ENCODE results near the gene ABHD11. TPM values are rescaled to one million over a fixed set of nuclear protein-coding genes. Genes with fewer than 3 reads are reported as not detected.
A peak's percentile ranks its signal among the peaks of the same experiment; 100 is the strongest.

Gene ABHD11
- total RNA-seq, 1 donor from 2014 or later, result 18.9 TPM

- H3K36me3 Mint-ChIP-seq (ENCODE audit: low read depth), result no peaks in the 10 kb centered on the region
- H3K27ac Mint-ChIP-seq, result no peak overlapping the region
- H3K4me1 Mint-ChIP-seq (ENCODE audit: low read depth), result no peaks in the 10 kb centered on the region
- no peaks in the 10 kb centered on the region for H3K9me3 Mint-ChIP-seq
- H3K4me3 Mint-ChIP-seq, result no peak overlapping the region
- peaks cover 18% of the 10 kb centered on the region for H3K27me3 Mint-ChIP-seq (ENCODE audit: insufficient read depth)
- intact Hi-C loops (cut with micrococcal nuclease), result no loop called here
- DNase-seq (ENCODE audit: low spot score), result no peak
Observed at GRCh38 chr7:73768641-73769480, 30.3 kb upstream of the ABHD11 start.

DNA sequence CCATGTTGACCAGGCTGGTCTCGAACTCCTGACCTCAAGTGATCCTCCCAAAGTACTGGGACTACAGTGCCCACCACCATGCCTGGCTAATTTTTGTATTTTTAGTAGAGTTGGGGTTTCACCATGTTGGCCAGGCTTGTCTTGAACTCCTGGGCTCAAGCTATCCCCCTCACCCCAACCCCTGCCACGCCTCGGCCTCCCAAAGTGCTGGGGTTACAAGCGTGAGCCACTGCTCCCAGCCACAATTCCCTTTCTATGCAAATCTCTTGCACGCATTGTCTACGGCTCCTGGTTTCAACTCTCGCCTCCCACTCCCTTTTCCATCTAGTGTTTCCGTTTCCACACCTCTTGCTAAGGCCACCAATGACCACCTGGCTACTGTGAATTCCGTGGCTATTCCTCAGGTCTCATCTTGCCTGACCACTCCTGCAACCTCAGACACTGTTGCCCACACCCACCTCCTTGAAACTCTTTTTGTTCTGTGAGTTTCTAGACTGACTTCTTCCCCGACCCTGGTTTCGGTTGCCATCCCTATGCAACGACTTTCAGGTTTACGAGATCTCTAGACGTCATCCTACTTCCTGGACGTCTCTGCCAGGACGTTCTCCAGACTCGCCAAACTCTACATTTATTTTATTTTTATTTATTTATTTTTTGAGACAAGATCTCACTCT, 28.1 kb upstream of the ABHD11 start:
- intact Hi-C loops (cut with micrococcal nuclease), result no loop called here
- no peak overlapping the region for H3K27ac Mint-ChIP-seq

DNA sequence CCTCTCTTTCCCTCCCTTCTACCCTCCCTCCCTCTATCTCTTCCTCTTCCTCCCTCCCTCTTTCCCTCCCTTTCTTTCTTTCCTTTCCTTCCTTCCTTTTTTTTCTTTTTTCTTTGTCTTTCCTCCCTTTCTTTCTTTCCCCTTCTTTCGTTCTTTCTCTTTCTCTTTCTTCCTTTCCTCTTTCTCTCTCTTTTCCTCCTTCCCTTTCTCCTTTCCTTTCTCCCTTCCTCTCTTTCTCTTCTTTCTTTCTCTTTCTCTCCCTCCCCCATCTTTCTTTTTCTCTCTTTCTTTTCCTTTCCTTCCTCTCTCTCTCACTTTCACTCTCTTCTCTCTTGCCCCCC, 24.0 kb upstream of the ABHD11 start:
- DNase-seq (ENCODE audit: low spot score), result no peak
- Mint-ChIP-seq H3K9me3 (no peaks in the 10 kb centered on the region), H3K4me3 (no peak overlapping the region), H3K36me3 (ENCODE audit: low read depth) (no peaks in the 10 kb centered on the region), H3K27me3 (ENCODE audit: insufficient read depth) (peaks cover 2% of the 10 kb centered on the region), H3K4me1 (ENCODE audit: low read depth) (no peaks in the 10 kb centered on the region), H3K27ac (no peak overlapping the region)
- intact Hi-C loops (cut with micrococcal nuclease), result no loop called here

More for the DNA sequence above, 28.1 kb upstream of the ABHD11 start:
- no peak overlapping the region for H3K4me3 Mint-ChIP-seq
- no peaks in the 10 kb centered on the region for H3K36me3 Mint-ChIP-seq (ENCODE audit: low read depth)
- DNase-seq (ENCODE audit: low spot score), result no peak
- H3K9me3 Mint-ChIP-seq, result no peaks in the 10 kb centered on the region
- no peaks in the 10 kb centered on the region for H3K4me1 Mint-ChIP-seq (ENCODE audit: low read depth)
- peaks cover 19% of the 10 kb centered on the region for H3K27me3 Mint-ChIP-seq (ENCODE audit: insufficient read depth)

GRCh38 chr7:73761854-73762658, 23.5 kb upstream of the ABHD11 start:
- intact Hi-C loops (cut with micrococcal nuclease), result no loop called here
- peaks cover 2% of the 10 kb centered on the region for H3K27me3 Mint-ChIP-seq (ENCODE audit: insufficient read depth)
- H3K4me1 Mint-ChIP-seq (ENCODE audit: low read depth), result no peaks in the 10 kb centered on the region
- H3K4me3 Mint-ChIP-seq, result no peak overlapping the region
- no peak for DNase-seq (ENCODE audit: low spot score)
- no peaks in the 10 kb centered on the region for H3K9me3 Mint-ChIP-seq
- no peaks in the 10 kb centered on the region for H3K36me3 Mint-ChIP-seq (ENCODE audit: low read depth)
- no peak overlapping the region for H3K27ac Mint-ChIP-seq

DNA sequence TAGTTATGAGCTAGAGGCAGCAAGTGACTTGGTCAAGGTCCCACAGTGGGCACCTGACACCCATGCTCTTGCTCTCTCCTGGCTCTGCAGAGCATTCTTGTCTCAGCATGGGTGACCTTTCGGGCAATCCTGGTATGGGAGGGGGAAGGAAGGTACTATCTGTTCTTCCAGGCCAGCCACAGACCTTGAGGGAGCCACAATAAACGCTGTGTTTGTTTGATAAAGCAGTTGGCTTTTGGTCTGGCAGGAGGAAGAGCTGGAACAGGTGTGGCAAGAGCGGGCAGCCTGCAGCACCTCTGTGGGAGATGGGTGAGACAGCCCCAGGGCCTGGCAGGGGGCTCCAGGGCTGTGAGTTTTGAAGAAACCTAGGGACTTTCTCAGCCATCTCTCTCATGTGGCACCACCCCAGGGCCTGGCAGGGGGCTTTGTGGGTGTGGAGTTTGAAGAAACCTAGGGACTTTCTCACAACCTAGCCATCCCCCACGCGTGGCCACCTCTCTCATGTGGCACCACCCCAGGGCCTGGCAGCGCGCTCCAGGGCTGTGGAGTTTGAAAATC, 20.1 kb upstream of the ABHD11 start:
- DNase-seq (ENCODE audit: low spot score), result no peak
- Mint-ChIP-seq H3K27ac (no peak overlapping the region), H3K27me3 (ENCODE audit: insufficient read depth) (peaks cover 5% of the 10 kb centered on the region), H3K4me3 (no peak overlapping the region), H3K4me1 (ENCODE audit: low read depth) (no peaks in the 10 kb centered on the region), H3K9me3 (no peaks in the 10 kb centered on the region), H3K36me3 (ENCODE audit: low read depth) (no peaks in the 10 kb centered on the region)
- intact Hi-C loops (cut with micrococcal nuclease), result no loop called here

DNA sequence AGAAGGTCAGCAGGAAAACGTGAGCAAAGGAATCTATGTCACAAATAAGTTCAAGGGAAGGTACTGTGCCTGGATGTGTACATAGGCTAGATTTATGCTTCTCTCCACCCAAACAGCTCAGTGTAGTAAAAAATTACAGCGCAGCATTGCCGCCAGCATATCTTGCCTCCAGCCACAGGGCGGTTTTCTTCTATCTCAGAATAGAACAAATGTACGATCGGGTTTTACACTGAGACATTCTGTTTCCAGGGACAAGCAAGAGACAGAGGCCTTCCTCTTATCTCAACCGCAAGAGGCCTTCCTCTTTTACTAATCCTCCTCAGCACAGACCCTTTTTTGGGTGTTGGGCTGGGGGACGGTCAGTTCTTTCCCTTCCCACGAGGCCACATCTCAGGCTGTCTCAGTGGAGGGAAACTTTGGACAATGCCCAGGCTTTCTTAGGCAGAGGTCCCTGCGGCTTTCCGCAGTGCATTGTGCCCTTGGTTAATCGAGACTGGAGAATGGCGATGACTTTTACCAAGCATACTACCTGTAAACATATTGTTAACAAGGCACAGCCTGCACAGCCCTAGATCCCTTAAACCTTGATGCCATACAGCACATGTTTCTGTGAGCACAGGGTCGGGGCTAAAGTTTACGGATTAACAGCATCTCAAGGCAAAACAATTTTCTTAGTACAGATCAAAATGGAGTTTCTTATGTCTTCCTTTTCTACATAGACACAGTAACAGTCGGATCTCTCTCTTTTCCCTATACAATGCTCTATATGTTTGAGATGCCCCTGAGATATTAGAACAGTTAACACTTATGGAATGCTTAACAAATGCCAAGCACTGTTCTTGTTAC, 11.6 kb upstream of the ABHD11 start:
- intact Hi-C loops (cut with micrococcal nuclease), result no loop called here
- Mint-ChIP-seq H3K27ac (no peak overlapping the region), H3K36me3 (ENCODE audit: low read depth) (no peaks in the 10 kb centered on the region), H3K9me3 (no peaks in the 10 kb centered on the region), H3K4me3 (no peak overlapping the region), H3K27me3 (ENCODE audit: insufficient read depth) (peaks cover 16% of the 10 kb centered on the region), H3K4me1 (ENCODE audit: low read depth) (no peaks in the 10 kb centered on the region)
- DNase-seq (ENCODE audit: low spot score), result no peak

DNA sequence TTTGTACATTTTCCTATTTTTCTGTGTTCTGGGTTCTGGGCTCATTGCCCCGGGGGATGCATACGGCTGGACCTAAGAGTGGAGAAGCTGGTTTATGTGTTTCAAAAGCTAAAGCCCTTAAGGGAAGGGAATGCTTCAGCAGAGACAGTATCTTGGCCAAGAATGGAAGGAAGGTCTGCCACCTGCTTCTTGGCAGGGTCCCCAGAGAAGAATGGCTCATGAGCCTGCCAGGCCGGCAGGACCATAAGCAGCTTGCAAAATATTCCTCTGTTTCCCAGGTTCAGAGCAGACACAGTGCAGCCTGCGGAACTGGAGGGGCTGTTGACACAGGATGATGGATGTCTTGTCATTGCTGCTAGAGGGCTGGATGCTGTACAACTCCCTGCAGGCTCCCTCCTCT, 7.8 kb upstream of the ABHD11 start:
- Mint-ChIP-seq H3K27me3 (ENCODE audit: insufficient read depth) (peaks cover 15% of the 10 kb centered on the region), H3K4me3 (no peak overlapping the region), H3K27ac (no peak overlapping the region), H3K9me3 (no peaks in the 10 kb centered on the region), H3K4me1 (ENCODE audit: low read depth) (no peaks in the 10 kb centered on the region), H3K36me3 (ENCODE audit: low read depth) (no peaks in the 10 kb centered on the region)
- DNase-seq (ENCODE audit: low spot score), result no peak
- intact Hi-C loops (cut with micrococcal nuclease), result no loop called here

DNA sequence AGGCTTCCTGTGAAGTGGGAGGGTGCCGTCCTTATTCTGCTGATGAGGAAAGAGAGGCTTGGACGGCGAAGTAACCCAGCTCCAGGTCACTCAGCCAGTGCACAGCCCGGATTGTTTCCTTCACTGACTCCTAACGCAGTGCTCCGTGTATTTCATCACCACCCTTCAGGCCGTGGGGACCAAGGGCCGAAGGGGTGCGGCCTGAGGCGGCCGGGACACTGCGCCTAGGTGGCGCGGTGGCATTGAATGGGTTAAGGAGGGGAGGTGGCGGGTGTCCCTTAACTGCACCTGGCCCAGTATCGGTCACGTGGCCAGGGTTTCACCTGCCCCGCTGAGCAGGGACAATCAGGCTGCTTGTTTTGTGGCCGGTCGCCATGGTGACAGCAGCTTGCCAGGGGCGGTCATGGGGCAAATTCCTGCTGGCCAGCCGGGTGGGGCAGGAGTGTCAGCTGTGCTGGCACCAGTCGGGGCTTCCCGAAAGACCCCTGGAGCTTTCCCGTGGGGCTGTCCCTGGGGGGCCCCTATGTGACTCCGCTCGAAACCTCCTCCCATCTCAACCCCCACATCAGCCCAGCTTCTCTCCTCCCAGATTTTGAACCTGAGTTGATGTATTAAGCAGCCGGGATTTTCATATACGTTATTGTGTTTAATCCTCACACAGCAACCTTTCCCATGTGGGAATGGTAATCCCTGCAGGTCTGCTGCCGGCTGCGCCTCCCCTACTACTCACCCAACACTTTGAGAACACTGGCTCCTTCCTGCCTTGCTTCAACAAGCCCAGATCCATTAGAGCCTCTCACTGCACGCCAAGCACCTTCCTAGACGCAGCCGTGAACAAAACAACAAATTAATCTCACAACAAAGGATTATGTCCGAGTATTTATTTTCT, 4.4 kb upstream of the ABHD11 start:
- DNase-seq (ENCODE audit: low spot score), result no peak
- Mint-ChIP-seq H3K9me3 (no peaks in the 10 kb centered on the region), H3K27me3 (ENCODE audit: insufficient read depth) (peaks cover 3% of the 10 kb centered on the region), H3K4me1 (ENCODE audit: low read depth) (peaks cover 2% of the 10 kb centered on the region), H3K4me3 (no peak overlapping the region), H3K27ac (no peak overlapping the region), H3K36me3 (ENCODE audit: low read depth) (no peaks in the 10 kb centered on the region)
- intact Hi-C loops (cut with micrococcal nuclease), result no loop called here

DNA sequence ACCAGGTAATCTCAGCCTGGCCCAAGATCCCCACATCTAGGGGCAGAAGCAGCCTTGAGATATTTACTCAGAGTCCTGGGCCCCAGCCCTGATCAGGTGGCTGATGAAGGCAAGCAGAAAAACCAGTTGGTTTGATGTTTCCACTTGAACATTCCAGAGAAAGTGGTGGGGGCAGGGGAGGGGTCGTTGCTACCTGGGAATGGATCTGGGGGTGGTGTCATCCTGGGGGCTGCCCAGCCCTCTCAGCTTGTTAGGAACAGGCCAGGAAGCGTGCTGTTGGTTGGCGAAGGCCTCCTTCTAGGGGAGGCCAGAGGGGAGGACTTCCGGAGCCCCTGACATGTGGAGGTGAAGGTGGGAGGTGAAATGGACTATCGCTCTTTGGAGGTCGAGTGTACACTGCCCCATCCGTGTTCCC, 3.7 kb upstream of the ABHD11 start:
- Mint-ChIP-seq H3K27ac (no peak overlapping the region), H3K9me3 (no peaks in the 10 kb centered on the region), H3K27me3 (ENCODE audit: insufficient read depth) (peaks cover 3% of the 10 kb centered on the region), H3K4me1 (ENCODE audit: low read depth) (peaks cover 6% of the 10 kb centered on the region), H3K4me3 (no peak overlapping the region), H3K36me3 (ENCODE audit: low read depth) (no peaks in the 10 kb centered on the region)
- intact Hi-C loops (cut with micrococcal nuclease), result no loop called here
- DNase-seq (ENCODE audit: low spot score), result no peak

DNA sequence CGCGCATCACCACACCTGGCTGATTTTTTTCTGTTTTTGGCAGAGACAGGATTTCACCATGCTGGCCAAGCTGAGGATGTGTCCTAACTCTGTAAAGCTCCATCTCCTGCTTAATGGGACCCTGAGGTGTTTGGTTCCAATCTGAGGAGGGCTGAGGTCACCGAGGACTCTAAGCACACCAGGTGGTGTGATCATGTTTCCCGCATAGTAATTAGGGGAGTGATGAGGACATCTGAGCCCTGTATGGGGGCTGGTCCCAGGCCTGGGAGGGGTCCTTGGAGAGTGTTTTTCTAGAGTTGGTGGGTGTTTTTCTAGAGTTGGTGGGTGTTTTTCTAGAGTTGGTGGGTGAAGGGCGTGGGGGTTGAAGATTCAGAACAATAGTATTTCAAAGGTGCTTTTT, 3.0 kb upstream of the ABHD11 start:
- H3K4me1 Mint-ChIP-seq (ENCODE audit: low read depth), result peaks cover 6% of the 10 kb centered on the region
- H3K4me3 Mint-ChIP-seq, result no peak overlapping the region
- peaks cover 3% of the 10 kb centered on the region for H3K27me3 Mint-ChIP-seq (ENCODE audit: insufficient read depth)
- H3K9me3 Mint-ChIP-seq, result no peaks in the 10 kb centered on the region
- no peak overlapping the region for H3K27ac Mint-ChIP-seq
- DNase-seq (ENCODE audit: low spot score), result no peak
- intact Hi-C loops (cut with micrococcal nuclease), result no loop called here
- H3K36me3 Mint-ChIP-seq (ENCODE audit: low read depth), result no peaks in the 10 kb centered on the region

DNA sequence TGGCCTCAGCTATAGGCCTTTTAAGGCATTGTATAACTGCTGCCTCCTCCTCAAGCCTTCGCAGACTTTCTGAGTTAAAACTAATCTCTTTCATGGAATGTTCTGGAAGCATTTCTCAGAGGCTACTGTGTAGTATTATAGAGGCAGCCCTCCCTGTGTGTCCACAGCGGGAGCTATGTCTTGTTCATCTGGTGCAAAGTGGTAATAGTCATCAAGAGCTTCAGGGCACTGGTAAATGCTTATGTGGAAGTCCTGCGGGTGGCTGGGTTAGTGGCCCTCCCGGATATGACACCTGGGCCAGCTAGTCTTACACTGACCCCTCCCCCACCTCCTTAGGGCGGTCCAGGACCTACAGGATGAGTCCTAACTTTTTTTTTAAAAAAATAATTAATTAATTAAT, 2.2 kb upstream of the ABHD11 start:
- Mint-ChIP-seq H3K36me3 (ENCODE audit: low read depth) (no peaks in the 10 kb centered on the region), H3K4me1 (ENCODE audit: low read depth) (peaks cover 6% of the 10 kb centered on the region), H3K9me3 (no peaks in the 10 kb centered on the region), H3K27ac (no peak overlapping the region), H3K27me3 (ENCODE audit: insufficient read depth) (peaks cover 3% of the 10 kb centered on the region), H3K4me3 (peak overlapping the region; percentile 56)
- DNase-seq (ENCODE audit: low spot score), result no peak
- intact Hi-C loops (cut with micrococcal nuclease), result no loop called here

All from activated T-helper 1 cell treated with anti-CD3 and anti-CD28 coated beads, Interleukin-12 subunit alpha, Interleukin-12 subunit beta, Interleukin-2, Interleukin-4 antibody, amounts not matched to agents 30 ng/mL and 10 ng/mL and 1 ng/mL, durations not matched to agents 14 hours and 24 hours and 36 hours (primary cell).